NCI-H2227 treated with DMSO at 0.1 percent for 48 hours (cell line): ENCODE results near the gene CALM3.
"Not testable (repeated sequence)": the region's sequence is repeated elsewhere in the genome, so short reads cannot be mapped to it uniquely, and the experiment has no call there.

Source experiments
- DNase-seq: peaks from one replicate; lab custom pipeline; 2025; lab: John Stamatoyannopoulos, UW

Gene CALM3

GRCh38 chr19:46615966-46616365, 14.8 kb downstream of the CALM3 start:
- DNase-seq = no peak

- no peak for DNase-seq
These were observed 15.6 kb downstream of the CALM3 start for GRCh38 chr19:46616631-46617322.

- no peak for DNase-seq
These were observed 16.5 kb downstream of the CALM3 start for GRCh38 chr19:46617601-46618000.

GRCh38 chr19:46618670-46619231, 17.6 kb downstream of the CALM3 start:
- no peak for DNase-seq

- DNase-seq = no peak
These were observed 19.1 kb downstream of the CALM3 start for GRCh38 chr19:46620267-46620666.

GRCh38 chr19:46620716-46621115, 19.6 kb downstream of the CALM3 start:
- no peak for DNase-seq

GRCh38 chr19:46621191-46622117, 20.3 kb downstream of the CALM3 start:
- DNase-seq = no peak

GRCh38 chr19:46622118-46622446, 21.0 kb downstream of the CALM3 start:
- DNase-seq = no peak

- DNase-seq = no peak
These were observed 22.9 kb downstream of the CALM3 start for GRCh38 chr19:46623915-46624502.

- DNase-seq = no peak
These were observed 24.0 kb downstream of the CALM3 start, which contains the start of gene PTGIR for GRCh38 chr19:46624958-46625661. Gene PTGIR (minus strand): TSS chr19:46625089. CDS start chr19:46624225, 864 bp downstream.

- DNase-seq = no peak
These were observed 24.6 kb downstream of the CALM3 start for GRCh38 chr19:46625731-46626130.

GRCh38 chr19:46626446-46626845, 25.3 kb downstream of the CALM3 start:
- no peak for DNase-seq

- DNase-seq = not testable (repeated sequence)
These were observed 27.8 kb downstream of the CALM3 start for GRCh38 chr19:46628970-46629369.

GRCh38 chr19:46629546-46630025, 28.5 kb downstream of the CALM3 start:
- no peak for DNase-seq

GRCh38 chr19:46630586-46631205, 29.6 kb downstream of the CALM3 start:
- DNase-seq = no peak

GRCh38 chr19:46631481-46631880, 30.4 kb downstream of the CALM3 start:
- DNase-seq = no peak

- DNase-seq = no peak
These were observed 32.0 kb downstream of the CALM3 start for GRCh38 chr19:46633130-46633529.

GRCh38 chr19:46634045-46634655, 33.0 kb downstream of the CALM3 start:
- DNase-seq = peak; percentile 65

GRCh38 chr19:46634656-46635218, 33.6 kb downstream of the CALM3 start:
- no peak for DNase-seq
